PC-9 (cell line): ENCODE results near the gene KBTBD12. TPM values are rescaled to one million over a fixed set of nuclear protein-coding genes. Genes with fewer than 3 reads are reported as not detected.

Experiments used
- BruUV-seq: library from RNA; stranded (reverse); fragments of 400-500 nt; replicated peaks from 2 replicates; lab custom pipeline; 2021; lab: Mats Ljungman, UMichigan
- CTCF ChIA-PET: fragments of 300-600 bp; sonication (Branson Sonifier 250); formaldehyde crosslinking; loops from one replicate; lab custom pipeline; 2022; ENCODE audit warnings: antibody characterized with exemption; lab: Charles Lee
- POLR2A ChIA-PET: fragments of 300-600 bp; sonication (Branson Sonifier 250); formaldehyde crosslinking; loops from one replicate; lab custom pipeline; 2022; ENCODE audit warnings: antibody characterized with exemption; ENCODE audit not compliant: unreplicated experiment; lab: Charles Lee
- DNase-seq, 2 experiments: peaks; one replicate each; pipeline versions ENCODE4 v3.0.0 to v3.0.0-alpha.2; 2015 to 2022; ENCODE audit warnings: mixed read lengths in 1 of 2
- H2AFZ ChIP-seq: fragments of 200-600 bp; sonication (generic); 2 replicates; pipeline ENCODE4 v1.8.1; 2017; ENCODE audit warnings: antibody characterized with exemption
- H3F3A ChIP-seq: fragments of 200-600 bp; sonication (generic); 2 replicates; pipeline ENCODE4 v1.8.1; 2017; ENCODE audit warnings: antibody characterized with exemption, mild to moderate bottlenecking, low read depth; ENCODE audit not compliant: insufficient read depth
- H3K27ac ChIP-seq: fragments of 200-600 bp; sonication (generic); 2 replicates; pipeline ENCODE4 v1.6.1; 2016; ENCODE audit warnings: mixed run types
- H3K27me3 ChIP-seq: fragments of 200-600 bp; sonication (generic); 2 replicates; pipeline ENCODE4 v1.6.1; 2016; ENCODE audit warnings: low read depth, mixed run types; ENCODE audit not compliant: insufficient read depth
- H3K36me3 ChIP-seq: fragments of 200-600 bp; sonication (generic); 2 replicates; pipeline ENCODE4 v1.6.1; 2016; ENCODE audit warnings: low read depth, mixed run types
- H3K4me1 ChIP-seq: fragments of 200-600 bp; sonication (generic); replicated peaks from 2 replicates; pipeline ENCODE4 v1.6.1; 2016; ENCODE audit warnings: mixed run types; ENCODE audit not compliant: insufficient read depth
- H3K4me2 ChIP-seq: fragments of 200-600 bp; sonication (generic); 2 replicates; pipeline ENCODE4 v1.6.1; 2017; ENCODE audit warnings: mixed run types
- H3K4me3 ChIP-seq: fragments of 200-600 bp; sonication (generic); 2 replicates; pipeline ENCODE4 v1.6.1; 2016; ENCODE audit warnings: mixed run types
- H3K79me2 ChIP-seq: fragments of 200-600 bp; sonication (generic); 2 replicates; pipeline ENCODE4 v1.6.1; 2017; ENCODE audit warnings: low read depth, mixed run types
- H3K9me2 ChIP-seq: fragments of 200-600 bp; sonication (generic); 2 replicates; pipeline ENCODE4 v1.8.1; 2017; ENCODE audit warnings: mild to moderate bottlenecking; ENCODE audit not compliant: insufficient read depth
- H3K9me3 ChIP-seq: fragments of 200-600 bp; sonication (generic); 2 replicates; pipeline ENCODE4 v1.8.1; 2016; ENCODE audit warnings: low read depth; ENCODE audit not compliant: insufficient read depth
- H4K20me1 ChIP-seq: fragments of 200-600 bp; sonication (generic); 2 replicates; pipeline ENCODE4 v1.8.1; 2017; ENCODE audit not compliant: insufficient read depth
- CTCF ChIP-seq: fragments of 200-600 bp; sonication (generic); conservative IDR thresholded peaks from 2 replicates; pipeline ENCODE4 v1.6.1; 2017; ENCODE audit warnings: mixed run types, antibody characterized with exemption, mild to moderate bottlenecking, moderate library complexity
- EZH2 ChIP-seq: fragments of 200-600 bp; sonication (generic); IDR thresholded peaks from 2 replicates; pipeline ENCODE4 v1.8.0; 2017; ENCODE audit warnings: antibody characterized with exemption, low read depth
- intact Hi-C: fragments of 100-400 bp; cut with micrococcal nuclease; formaldehyde crosslinking; loops from one replicate; pipeline ENCODE4 v1.10.0; 2022; ENCODE audit not compliant: unreplicated experiment
- total RNA-seq: library from RNA; stranded (reverse); gene quantifications from 2 replicates; pipeline ENCODE4 v1.2.3, GENCODE V29; 2021

KBTBD12 gene
- total RNA-seq, 1 experiment from 2014 or later, result 1.1 TPM

- H3K4me3 ChIP-seq, result no peak overlapping the region
- no peaks in the 10 kb centered on the region for H3K4me1 ChIP-seq
- intact Hi-C loops, result no loop called here
- H2AFZ ChIP-seq, result no peak overlapping the region
- DNase-seq, result peak in 1 of 2 experiments; percentile 46
- no peaks in the 10 kb centered on the region for H3K9me2 ChIP-seq
- TF ChIP-seq CTCF (no peak), EZH2 (no peak)
- no peaks in the 10 kb centered on the region for H3K9me3 ChIP-seq
- no peaks in the 10 kb centered on the region for H3K36me3 ChIP-seq
- CTCF ChIA-PET, result no interaction called here
- no peak overlapping the region for H3K4me2 ChIP-seq
- peaks cover 4% of the 10 kb centered on the region; the same call in 1 of the 2 replicates for H3K27me3 ChIP-seq
- 0 out of 2 replicates have a peak, but pooled peaks cover 4% of the 10 kb centered on the region for H3F3A ChIP-seq
- no TSS peak for BruUV-seq
- H4K20me1 ChIP-seq, result no peaks in the 10 kb centered on the region
- H3K27ac ChIP-seq, result no peak overlapping the region
- H3K79me2 ChIP-seq, result no peaks in the 10 kb centered on the region
- POLR2A ChIA-PET, result no interaction called here
Observed at GRCh38 chr3:128001576-128001975, 86.5 kb downstream of the KBTBD12 start.

GRCh38 chr3:128004661-128005060 lies 89.6 kb downstream of the KBTBD12 start:
- POLR2A ChIA-PET, result no interaction called here
- intact Hi-C loops, result no loop called here
- H2AFZ ChIP-seq, result no peak overlapping the region
- H3F3A ChIP-seq, result 0 out of 2 replicates have a peak, but pooled peaks cover 4% of the 10 kb centered on the region
- H3K27ac ChIP-seq, result no peak overlapping the region
- H3K27me3 ChIP-seq, result peaks cover 3% of the 10 kb centered on the region; the same call in 1 of the 2 replicates
- DNase-seq, result no peak
- CTCF ChIA-PET, result no interaction called here
- H3K4me3 ChIP-seq, result no peak overlapping the region
- no TSS peak for BruUV-seq
- no peaks in the 10 kb centered on the region for H3K79me2 ChIP-seq
- TF ChIP-seq EZH2, result no peak
- no peaks in the 10 kb centered on the region for H3K4me1 ChIP-seq
- H3K36me3 ChIP-seq, result no peaks in the 10 kb centered on the region
- H3K4me2 ChIP-seq, result no peak overlapping the region
- H4K20me1 ChIP-seq, result no peaks in the 10 kb centered on the region
- no peaks in the 10 kb centered on the region for H3K9me3 ChIP-seq
- H3K9me2 ChIP-seq, result no peaks in the 10 kb centered on the region

GRCh38 chr3:128006061-128007032 lies 91.3 kb downstream of the KBTBD12 start:
- TF ChIP-seq CTCF (no peak), EZH2 (no peak)
- H3K4me3 ChIP-seq, result no peak overlapping the region
- intact Hi-C loops, result no loop called here
- ChIA-PET POLR2A (no interaction called here), CTCF (interaction anchor here (0.6 to 0.8 kb wide), 2 partner anchors 29 to 93 kb away, joined by 3 to 6 read pairs; no protein-coding TSS in a partner anchor)
- no peaks in the 10 kb centered on the region for H4K20me1 ChIP-seq
- no peaks in the 10 kb centered on the region for H3K36me3 ChIP-seq
- no peaks in the 10 kb centered on the region for H3K9me3 ChIP-seq
- no peaks in the 10 kb centered on the region for H3K79me2 ChIP-seq
- H3K9me2 ChIP-seq, result no peaks in the 10 kb centered on the region
- H3K4me1 ChIP-seq, result no peaks in the 10 kb centered on the region; the same call in 1 of the 2 replicates
- H3K27ac ChIP-seq, result no peak overlapping the region
- no peaks in the 10 kb centered on the region; the same call in 1 of the 2 replicates for H3K27me3 ChIP-seq
- H3F3A ChIP-seq, result no peaks in the 10 kb centered on the region
- DNase-seq, result no peak
- H2AFZ ChIP-seq, result no peak overlapping the region
- H3K4me2 ChIP-seq, result no peak overlapping the region
- no TSS peak for BruUV-seq
